GM18511 (cell line): ENCODE results near the gene RFTN1.

Experiments used
- ATAC-seq: cut with Tn5 transposase; IDR thresholded peaks from one replicate; pipeline ENCODE4 v1.9.1; 2021; ENCODE audit warnings: mild to moderate bottlenecking, moderate library complexity; ENCODE audit not compliant: unreplicated experiment

The RFTN1 gene

DNA sequence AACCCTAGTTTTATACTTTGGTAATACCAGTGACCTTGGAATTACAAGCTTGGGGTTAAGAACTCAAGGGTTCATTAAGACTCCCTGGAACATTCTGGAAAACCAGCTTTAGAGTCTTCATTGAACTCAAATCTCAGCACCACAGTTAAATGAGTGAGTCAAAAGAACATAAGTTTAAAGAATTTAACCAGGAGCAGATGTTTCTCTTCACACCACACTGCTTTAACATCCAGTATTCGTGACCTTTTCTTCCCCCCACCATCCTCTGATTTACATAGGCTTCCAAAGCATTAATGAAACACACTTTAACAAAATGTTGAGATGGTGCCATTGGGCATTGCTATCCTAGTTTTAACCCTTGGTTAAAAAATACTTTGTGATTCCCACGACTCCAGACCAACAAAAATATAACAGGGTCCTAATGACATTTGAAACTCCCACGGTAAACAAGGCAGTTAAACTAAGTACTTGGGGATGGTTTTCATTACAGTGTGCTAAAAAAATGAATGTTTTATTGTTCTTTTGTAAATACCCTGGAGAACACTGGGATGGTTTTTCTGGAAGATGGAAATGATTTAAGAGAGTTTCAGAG, 124.6 kb downstream of the RFTN1 start:
- ATAC-seq, result no peak

DNA sequence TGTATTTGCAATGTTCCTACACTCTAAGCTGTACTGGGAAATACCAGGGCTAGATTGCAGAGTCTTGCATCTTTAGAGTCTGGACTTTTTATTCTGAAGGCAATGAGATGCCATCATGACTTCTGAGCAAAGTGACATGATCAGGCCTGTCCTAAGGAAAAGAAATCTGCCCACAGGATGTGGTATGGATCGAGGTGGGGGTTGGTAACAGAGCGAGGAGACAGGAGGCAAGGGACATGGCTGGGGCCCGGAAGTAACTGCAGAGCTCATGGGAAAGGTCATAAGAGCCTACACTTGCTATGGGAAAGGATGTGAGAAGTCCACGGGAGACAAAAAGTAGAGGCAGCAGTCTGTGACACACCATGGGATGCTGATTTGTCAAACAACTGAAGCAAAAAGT, 126.9 kb downstream of the RFTN1 start:
- no peak for ATAC-seq

DNA sequence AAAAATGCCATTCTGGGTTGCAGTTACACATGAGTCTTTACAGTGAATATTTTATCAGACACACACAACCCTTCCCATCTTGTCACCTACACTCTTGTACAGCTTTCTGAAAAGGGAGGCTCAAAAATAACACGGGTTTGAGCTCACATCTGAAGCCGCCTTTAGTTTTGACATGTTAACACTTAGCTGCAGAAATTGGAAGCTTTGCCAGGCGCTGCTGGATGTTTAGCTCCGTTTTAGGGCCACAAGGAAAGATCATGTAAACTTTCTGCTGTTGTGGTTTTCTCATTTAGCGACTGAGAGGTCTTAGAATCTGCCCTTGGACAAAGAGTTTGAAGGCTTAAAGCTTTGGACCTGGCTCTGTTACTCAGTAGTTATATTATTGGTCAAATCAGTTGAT, 128.3 kb downstream of the RFTN1 start:
- ATAC-seq, result no peak

DNA sequence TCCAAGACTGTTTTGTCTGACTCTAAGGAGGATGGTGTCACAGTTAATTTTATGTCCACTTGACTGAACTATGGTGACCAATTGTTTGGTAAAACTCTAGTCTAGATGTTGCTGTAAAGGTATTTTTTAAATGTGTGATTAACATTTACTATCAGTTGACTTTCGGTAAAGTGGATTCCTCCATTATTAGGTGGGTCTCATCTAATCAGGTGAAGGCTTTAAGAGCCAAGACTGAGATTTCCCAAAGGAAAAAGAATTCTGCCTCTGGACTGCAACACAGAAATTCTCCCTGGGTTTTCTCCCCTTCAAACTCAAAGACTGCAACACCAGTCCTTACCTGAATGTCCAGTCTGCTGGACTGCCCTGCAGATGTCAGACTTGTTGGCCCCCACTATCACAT, 129.6 kb downstream of the RFTN1 start:
- ATAC-seq, result no peak

DNA sequence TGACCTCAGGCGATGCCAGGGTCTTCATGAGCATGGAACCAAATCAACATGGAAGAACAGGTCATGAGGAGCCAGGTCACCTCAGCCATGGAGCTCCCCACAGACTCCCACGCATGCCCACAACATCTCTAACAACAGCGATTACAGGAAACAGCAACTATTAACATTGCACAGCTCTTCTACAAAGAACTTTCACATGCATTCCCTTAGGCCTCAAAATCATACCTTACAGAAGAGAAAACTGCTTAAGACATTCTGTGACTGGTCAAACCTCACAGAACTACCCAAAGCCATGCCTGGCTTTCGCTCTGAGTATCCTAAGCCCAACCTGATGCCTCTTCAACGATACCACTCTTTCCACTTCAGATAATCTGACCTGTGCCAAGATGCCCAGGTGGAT, 130.7 kb downstream of the RFTN1 start:
- ATAC-seq, result peak; percentile 52

DNA sequence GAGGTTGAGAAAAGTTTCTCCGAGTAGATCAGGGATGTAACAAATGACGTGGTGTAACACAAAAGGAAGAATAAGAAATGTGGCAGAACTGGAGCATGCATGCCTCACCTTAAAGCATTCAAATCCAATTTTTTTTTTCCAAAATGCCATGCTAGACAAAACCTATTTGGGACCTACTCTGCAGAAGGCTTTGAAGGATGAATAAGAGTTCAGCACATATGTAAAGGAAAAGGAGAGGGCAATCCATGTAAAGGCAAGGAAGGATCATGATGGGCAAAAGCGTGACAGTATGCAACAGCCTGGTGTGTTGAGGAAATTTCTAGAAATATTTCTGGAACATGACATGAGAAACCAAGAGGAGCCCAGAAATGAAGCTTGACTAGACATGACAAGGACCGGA, 132.1 kb downstream of the RFTN1 start:
- ATAC-seq, result no peak

DNA sequence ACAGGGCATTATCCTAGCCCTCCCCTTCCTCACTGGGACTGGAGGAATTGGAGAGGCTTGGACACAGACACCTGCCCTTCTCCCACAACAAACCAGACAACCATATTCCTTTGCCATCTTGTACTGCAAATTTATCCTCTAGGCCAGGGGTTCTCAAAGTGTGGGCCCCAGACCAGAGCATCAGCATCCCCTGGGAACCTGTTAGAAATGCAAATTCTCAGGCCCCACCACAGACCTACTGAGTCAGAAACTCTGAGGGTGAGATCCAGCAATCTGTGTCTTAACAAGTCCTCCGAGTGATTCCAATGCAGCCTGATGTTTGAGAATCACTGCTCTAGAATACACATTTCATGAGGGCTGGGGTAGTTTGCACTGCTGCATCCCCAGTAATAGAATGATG, 133.1 kb downstream of the RFTN1 start:
- no peak for ATAC-seq

DNA sequence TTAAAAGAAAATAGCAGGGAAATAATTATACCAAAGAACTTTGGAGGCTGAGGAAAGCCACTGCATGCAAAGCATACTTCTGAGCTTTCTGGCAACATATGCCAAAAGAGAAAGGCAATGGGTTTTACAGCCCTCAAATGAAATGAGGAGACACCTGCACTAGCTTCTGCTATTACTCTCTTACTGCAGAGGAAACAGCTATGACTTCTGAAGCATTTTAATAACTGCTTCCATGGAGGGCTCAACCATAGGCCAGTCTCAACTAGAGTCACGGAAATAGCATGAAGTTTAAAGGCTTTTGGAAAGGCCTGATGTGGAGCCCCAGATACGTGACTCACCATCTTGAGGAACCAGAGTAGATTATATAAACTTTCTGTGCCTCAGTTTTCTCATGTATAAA, 133.7 kb downstream of the RFTN1 start:
- ATAC-seq, result peak; percentile 21

DNA sequence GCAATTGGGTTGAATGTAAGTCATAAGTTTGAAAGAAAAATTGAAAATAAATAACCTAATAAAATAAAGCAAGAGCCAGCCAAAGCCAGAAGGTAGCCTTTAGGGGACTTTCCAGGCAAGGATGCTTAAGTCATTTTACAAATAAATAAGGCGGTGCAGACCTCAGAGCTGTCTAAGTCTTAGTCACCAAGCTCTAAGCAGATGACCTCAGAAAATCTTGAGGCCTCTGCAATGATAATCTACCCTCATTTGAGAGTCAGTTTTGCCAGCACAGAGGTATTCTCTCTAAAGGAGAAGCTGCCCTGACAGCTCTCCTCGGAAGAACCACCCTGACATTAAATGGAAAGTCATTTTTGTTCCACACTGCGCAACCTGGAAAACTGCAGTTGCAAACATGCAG, 134.6 kb downstream of the RFTN1 start:
- peak; percentile 53 for ATAC-seq

DNA sequence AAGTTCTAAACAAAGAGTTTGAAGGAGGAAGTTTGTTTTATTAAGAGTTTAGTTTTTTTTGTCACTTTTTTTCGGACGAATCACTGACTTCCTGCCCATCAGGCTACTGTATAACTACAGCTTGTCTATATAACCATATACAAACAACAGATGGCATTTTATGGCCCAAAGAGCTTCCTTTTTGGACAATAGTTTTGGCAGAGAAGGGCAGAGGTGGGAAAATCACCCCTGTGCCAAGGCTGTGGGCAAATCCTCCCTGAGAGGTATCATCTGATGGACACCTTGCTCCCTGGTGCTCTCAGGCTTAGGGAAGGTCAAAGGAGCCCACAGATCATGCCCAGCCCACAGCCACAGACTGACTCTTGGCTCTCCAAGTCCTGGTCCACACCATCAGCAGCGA, 135.1 kb downstream of the RFTN1 start:
- no peak for ATAC-seq

DNA sequence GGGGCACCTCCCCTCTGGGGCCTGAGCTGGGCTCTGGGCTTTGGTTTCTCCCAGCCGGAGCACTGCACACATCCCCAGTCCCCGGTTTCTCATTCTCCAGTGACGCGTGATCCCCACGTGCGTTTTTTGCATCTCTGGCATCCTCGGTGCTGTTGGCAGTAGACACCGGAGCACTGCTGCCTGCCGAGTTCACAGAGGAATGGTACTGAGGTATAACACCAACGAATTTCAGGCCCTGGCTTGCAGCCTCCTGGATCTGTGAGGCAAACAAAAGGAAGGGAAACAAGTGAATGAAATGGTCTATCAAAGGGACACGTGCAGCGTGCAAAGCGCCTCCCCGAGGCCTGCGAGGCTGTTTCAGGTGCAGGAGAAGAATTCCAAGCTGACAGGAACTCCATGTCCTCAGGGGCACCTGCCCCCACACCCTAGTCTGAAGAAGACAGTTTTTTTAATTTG, 135.6 kb downstream of the RFTN1 start:
- ATAC-seq, result no peak

DNA sequence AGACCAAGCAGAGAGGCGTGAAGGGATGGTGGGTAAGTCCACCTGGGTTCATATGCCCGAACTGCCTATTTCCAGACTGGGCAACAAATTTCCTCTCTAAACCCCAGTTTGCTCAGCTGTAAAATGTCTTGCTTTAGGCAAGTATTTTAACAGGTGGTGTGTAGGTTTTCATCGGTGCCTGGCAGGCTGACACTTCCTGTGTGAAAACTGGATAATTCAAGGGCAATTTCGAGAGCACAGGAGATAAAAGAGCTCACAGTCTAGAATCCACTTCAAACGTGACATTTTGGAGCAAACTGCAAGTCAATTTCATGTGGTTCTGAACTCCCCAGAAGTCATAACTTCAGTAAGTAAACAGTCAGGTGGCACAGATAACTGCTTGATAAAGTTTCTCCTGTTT, 136.3 kb downstream of the RFTN1 start:
- no peak for ATAC-seq

DNA sequence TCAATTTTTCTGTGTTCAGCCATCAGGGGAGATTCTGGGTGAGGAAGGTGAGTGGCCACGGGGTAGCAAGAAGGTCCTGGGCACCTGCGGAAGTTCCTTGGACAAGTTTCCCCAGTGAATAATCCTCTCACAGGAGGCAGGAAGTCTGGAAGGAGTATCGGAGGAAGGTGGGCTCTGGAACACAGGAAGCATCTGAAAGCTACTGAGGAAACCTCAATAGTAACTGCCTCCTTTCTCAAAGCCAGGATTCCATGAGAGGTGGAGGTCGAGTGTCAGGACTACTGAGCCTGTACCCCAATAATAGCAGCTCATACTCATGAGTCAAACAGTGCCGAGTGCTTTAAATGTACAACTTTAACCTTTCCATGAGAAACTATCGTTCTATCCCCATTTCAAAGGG, 137.6 kb downstream of the RFTN1 start:
- no peak for ATAC-seq

DNA sequence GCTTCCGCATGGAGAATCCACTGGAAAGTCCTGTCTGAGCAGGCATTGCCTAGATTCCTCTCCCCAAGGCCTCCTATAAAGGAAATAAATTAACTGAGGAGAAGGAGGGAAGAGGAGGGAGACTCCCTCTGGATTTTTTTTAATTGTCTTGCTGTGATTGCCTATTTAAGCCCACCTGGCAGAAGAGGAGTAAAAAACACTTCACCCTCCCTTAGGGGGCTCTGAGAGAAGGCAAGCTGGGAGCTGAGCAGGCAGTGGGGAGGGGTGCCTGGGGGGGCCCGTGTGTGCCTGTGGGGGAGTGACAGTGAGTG, 138.6 kb downstream of the RFTN1 start:
- ATAC-seq, result no peak

DNA sequence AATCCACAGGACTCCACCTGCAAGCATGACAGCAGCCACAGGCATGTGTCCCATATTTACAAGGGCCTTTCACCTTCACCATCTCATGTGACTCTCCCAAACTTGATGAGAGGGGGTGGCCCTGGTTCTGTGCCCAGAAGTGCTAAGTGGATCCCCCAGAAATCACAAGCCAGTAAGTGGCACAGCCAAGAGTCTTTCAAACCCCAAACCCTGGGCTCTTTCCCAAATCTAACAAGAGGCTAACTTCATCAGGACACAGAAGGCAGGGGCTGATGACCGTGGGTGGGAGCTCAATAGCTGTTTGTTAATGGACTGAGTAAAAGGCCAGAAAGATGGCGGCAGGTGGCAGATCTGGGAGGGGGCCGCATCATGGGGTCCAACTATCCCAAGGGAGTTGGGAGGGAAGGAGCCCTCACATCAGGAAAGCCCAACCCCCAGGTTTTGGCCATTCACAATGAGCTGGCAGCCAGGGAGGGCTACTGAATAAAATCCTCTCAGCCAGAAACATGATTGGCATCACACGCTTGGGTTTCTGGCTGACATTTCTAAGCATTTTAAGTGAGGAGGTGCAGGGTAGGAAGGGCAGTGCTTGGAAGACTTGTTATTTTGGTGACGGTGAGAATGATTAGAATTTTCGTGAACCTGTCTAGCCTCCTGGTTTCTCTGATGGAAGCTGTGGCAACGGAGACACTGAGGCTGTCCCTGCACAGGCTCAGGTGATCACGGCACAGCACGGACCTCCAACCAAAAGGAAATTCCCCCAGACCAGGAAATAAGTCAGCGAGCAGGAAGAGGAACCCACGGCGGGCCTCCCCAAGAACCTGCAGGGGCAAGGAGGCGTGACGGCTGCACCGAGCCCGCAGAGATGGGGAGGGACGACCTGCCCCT, 139.2 kb downstream of the RFTN1 start:
- peak; percentile 25 for ATAC-seq

DNA sequence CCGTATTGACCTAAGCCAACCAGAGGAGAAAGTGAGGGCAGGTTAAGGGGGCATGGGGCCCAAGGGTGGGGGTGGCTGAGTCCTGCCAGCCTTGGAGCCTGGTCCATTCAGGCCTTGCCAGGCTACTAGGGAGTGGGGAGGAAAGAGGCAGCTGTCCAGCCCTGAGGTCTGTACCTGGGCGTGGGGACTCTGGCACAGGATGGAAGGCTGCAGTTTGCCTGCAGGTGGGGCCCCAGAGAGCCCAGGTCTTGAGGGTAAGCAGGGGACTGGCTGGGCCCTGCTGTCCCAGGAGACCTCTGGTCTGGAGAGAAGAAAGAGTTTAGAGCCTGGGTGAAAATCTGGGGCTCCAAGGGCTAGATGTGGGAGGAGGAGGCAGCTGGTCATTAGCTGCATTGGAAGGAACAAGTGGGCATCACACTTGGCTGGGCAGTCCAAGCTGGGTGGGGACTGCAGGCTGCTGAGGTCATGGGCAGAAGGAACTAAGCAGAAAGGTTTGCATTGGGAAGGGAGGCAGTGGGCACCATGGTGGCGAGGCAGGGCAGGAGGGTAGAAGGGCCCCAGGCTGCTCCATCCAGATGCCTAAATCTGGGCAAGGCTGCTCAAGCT, 140.1 kb downstream of the RFTN1 start:
- ATAC-seq, result peak; percentile 25

DNA sequence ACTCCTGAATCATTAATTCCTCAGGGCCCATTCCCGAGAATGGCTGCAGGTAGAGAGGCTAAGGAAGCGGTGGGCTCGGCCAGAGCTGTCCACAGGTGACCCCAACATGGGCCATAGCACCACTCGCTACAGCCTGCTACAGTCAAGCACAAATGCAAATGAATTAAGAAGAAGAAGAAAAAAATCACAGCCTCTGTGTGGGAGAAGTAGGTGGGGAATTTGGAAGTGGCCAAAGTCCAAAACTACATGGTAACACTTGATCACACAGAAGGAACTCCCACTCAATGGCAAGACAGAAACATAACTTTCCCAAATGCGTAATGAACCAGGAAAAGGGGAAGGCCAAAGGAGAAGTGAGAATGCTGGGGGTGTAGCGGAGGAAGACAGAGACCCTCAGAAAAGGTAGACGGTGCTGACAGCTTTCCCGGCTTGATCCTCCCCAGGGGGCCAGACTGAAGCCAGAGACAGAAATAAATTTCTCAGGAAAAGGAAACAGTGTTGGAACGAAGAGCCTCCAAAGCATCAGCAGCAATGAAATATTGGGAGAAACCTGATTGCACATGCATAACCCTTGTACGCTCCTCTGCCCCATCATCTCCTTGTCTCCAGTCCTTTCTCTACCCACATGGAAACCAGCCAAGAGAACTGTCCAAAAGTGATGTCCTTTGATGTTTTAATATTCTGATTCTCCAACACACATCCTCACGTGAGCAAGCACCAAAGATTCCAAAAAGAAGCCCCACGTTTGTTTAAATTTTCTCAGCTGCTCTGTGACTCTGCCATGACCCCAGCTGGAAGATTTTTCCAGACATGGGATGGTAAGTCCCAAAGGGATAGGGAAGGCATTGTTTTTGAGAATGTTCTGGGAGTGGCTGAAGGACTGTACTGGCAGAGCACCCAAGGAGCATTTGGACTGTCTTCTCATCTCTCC, 140.9 kb downstream of the RFTN1 start:
- peak; percentile 28 for ATAC-seq

DNA sequence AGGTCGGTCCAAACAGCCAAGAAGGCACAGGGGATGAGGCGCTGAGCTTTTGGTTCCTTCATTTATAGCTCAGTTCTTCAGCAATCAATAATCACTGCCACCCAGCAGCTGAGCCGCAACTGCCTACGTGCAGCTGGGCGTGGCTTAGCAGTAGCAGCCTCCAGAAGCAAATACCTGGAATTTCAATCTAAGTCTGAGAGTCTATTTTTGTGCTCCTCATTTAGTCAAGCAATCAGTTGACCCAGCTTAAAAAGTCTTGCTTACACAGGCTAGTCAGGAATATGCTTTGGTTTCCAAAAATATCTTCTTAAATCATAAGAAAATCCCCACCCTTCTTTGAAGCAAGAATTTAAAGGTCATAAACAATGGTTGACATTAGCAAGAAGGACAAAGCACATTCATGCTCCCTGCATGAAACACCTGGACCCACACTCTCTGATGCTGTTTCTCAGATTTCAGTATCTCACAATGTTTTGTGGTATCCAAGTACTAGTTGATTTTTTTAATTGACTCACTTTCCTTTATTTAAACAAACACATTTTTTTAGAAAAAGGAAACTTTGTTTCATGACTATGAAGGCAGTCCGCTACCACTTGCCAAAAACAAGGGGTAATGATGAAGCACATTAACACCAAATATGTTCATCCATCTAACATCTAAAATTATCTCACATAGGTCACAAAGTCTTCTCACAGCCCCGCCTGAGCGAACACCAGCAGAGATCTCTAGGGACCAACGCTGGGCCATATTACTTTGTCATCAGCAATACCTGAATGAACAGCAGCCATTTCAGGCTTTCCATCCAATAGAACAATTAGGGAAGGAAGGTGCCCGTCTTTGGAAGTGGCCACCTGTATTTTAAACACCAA, 142.4 kb downstream of the RFTN1 start:
- ATAC-seq, result peak; percentile 39

DNA sequence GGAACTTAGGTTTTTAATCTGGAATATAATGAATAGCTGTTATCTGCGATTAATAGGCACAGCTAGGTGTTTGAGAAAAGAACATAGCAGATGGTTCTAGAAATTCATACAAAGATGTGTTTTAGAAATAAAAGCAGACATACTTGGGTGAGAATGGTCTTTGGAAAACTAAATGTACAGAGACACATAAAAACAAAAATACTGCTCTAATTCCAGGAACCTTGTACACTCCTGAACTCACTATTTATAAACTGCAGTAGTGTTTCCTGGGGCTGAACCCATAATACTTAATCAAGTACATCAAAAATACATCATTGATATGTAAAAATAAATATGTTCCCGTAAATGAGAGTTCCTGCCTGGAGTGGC, 143.0 kb downstream of the RFTN1 start:
- ATAC-seq, result no peak

DNA sequence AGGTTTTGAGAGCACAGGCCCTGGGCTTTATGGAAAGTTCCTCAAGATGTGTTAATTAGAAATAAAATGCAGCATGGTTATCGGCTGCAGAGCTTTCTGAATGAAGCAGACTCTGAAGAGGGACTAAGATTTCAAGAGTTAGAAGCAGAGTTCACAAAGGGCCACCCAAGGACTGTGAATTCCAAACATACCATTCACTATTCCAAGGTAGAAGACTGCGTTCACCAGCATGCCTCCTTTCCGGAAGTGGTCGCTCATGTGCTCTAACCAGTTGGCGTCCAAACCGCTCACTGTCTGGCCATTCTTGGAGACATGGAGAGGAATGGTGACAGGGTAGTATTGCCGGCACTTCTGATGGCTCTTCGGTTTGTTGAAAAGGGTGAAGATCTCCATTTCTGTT, 143.6 kb downstream of the RFTN1 start:
- no peak for ATAC-seq
